K562 (cell line): ENCODE data around the gene WSCD2. TPM values are rescaled to one million over a fixed set of nuclear protein-coding genes. Genes with fewer than 3 reads are reported as not detected.
A peak's percentile ranks its signal among the peaks of the same experiment; 100 is the strongest.

Source experiments
- ATAC-seq: fragments of 200-7000 bp; cut with Tn5 transposase; 3 replicates; pipeline ENCODE4 v1.9.1; 2020; ENCODE audit warnings: moderate library complexity
- BruUV-seq: library from RNA; stranded (reverse); fragments of 400-500 nt; replicated peaks from 2 replicates; lab custom pipeline; 2021; lab: Mats Ljungman, UMichigan
- CTCF ChIA-PET: fragments of 300-600 bp; formaldehyde crosslinking; extraction: SDS; loops from one replicate; lab custom pipeline; 2021; ENCODE audit warnings: low intra/inter-chr PET ratio; lab: Yijun Ruan, JAX
- POLR2A ChIA-PET: fragments of 300-600, 350-650 bp; sonication (Branson Sonifier 250); formaldehyde crosslinking; extraction: SDS; loops from one replicate; lab custom pipeline; 2021; ENCODE audit warnings: antibody characterized with exemption, inconsistent platforms; lab: Yijun Ruan, JAX
- DNase-seq, 4 experiments: peaks; one replicate each; pipeline versions ENCODE4 v3.0.0 to v3.0.0-alpha.2; 2011 to 2018; ENCODE audit warnings: low spot score in 3 of 4, mixed read lengths in 3 of 4; ENCODE audit errors: extremely low read depth in 1 of 4
- FAIRE-seq: peaks from 2 replicates; lab custom pipeline; 2011; peaks lifted over from hg19 to GRCh38; lab: Jason Lieb, UNC
- H2AFZ ChIP-seq: 2 replicates; pipeline ENCODE4 v1.6.0; 2011; ENCODE audit warnings: low read depth, low read length, control low read depth, inconsistent platforms
- H3K27ac ChIP-seq: fragments of 200-600 bp; 3 replicates; pipeline ENCODE4 v1.8.0; 2011; ENCODE audit warnings: low read depth, mild to moderate bottlenecking, control low read depth, inconsistent platforms, low read length, moderate library complexity, mixed read lengths; ENCODE audit errors: extremely low read depth
- H3K27me3 ChIP-seq, 2 experiments: fragments of 300-600 bp in 1 of 2; 2 replicates in 1 of 2; 3 replicates in 1 of 2; pipeline versions ENCODE4 v1.6.0 to v1.8.0; 2011; ENCODE audit warnings: inconsistent platforms in 2 of 2, low read length in 2 of 2, mild to moderate bottlenecking in 1 of 2, mixed read lengths in 1 of 2, moderate library complexity in 1 of 2; ENCODE audit not compliant: control insufficient read depth in 2 of 2, insufficient read depth in 2 of 2
- H3K36me3 ChIP-seq: fragments of 300-600 bp; 3 replicates; pipeline ENCODE4 v1.8.0; 2011; ENCODE audit warnings: mild to moderate bottlenecking, low read length, inconsistent platforms; ENCODE audit not compliant: control insufficient read depth, insufficient read depth
- H3K4me1 ChIP-seq, 2 experiments: fragments of 200-600 bp in 1 of 2; replicated peaks in 1 of 2; 2 replicates in 1 of 2; 3 replicates in 1 of 2; pipeline versions ENCODE4 v1.5.1 to v1.8.0; 2011; ENCODE audit warnings: inconsistent platforms in 2 of 2, low read length in 2 of 2, mild to moderate bottlenecking in 1 of 2, mixed read lengths in 1 of 2, moderate library complexity in 1 of 2; ENCODE audit not compliant: control insufficient read depth in 2 of 2, insufficient read depth in 2 of 2
- H3K4me2 ChIP-seq: 2 replicates; pipeline ENCODE4 v1.6.1; 2011; ENCODE audit warnings: low read length, control low read depth, inconsistent platforms, mixed read lengths; ENCODE audit not compliant: insufficient read depth
- H3K4me3 ChIP-seq: fragments of 200-600 bp; sonication (generic), shearing (Covaris generic); 2 replicates; pipeline ENCODE4 v1.5.1; 2016; ENCODE audit warnings: control low read depth, inconsistent platforms
- H3K79me2 ChIP-seq: fragments of 200-600 bp; 3 replicates; pipeline ENCODE4 v1.8.0; 2011; ENCODE audit warnings: low read length, inconsistent platforms; ENCODE audit not compliant: control insufficient read depth, insufficient read depth
- H3K9ac ChIP-seq, 2 experiments: 2 replicates each; pipeline versions ENCODE4 v1.6.0 to v1.6.1; 2011; ENCODE audit warnings: low read depth in 2 of 2, low read length in 2 of 2, control low read depth in 1 of 2, inconsistent platforms in 1 of 2, mild to moderate bottlenecking in 1 of 2, mixed read lengths in 1 of 2; ENCODE audit not compliant: insufficient read depth in 1 of 2
- H3K9me1 ChIP-seq: one replicate; pipeline ENCODE4 v1.6.0; 2011; ENCODE audit warnings: inconsistent platforms, mild to moderate bottlenecking, low read length, moderate library complexity; ENCODE audit not compliant: control insufficient read depth, insufficient read depth
- H3K9me3 ChIP-seq: replicated peaks from 2 replicates; pipeline ENCODE4 v1.5.1; 2011; ENCODE audit warnings: low read depth, low read length, inconsistent platforms; ENCODE audit not compliant: control insufficient read depth, insufficient read depth
- H4K20me1 ChIP-seq: replicated peaks from 2 replicates; pipeline ENCODE4 v1.6.1; 2011; ENCODE audit warnings: low read length, inconsistent platforms, mixed read lengths; ENCODE audit not compliant: control insufficient read depth, insufficient read depth
- KLF13 ChIP-seq: fragments of 450-650 bp; IDR thresholded peaks from 2 replicates; pipeline ENCODE4 v1.6.1; 2016; ENCODE audit warnings: missing genetic modification characterization, low read depth, mild to moderate bottlenecking, missing compliant biosample characterization, moderate library complexity, borderline replicate concordance
- NFRKB ChIP-seq: fragments of 450-650 bp; IDR thresholded peaks from 2 replicates; pipeline ENCODE4 v1.6.1; 2016; ENCODE audit warnings: low read depth
- PML ChIP-seq: IDR thresholded peaks from 2 replicates; pipeline ENCODE4 v1.6.1; 2012; ENCODE audit warnings: low read length, inconsistent platforms
- RBM25 ChIP-seq: fragments of 200-400 bp; formaldehyde crosslinking; IDR thresholded peaks from 2 replicates; pipeline ENCODE4 v1.6.1; 2018; ENCODE audit warnings: low read length, low read depth, moderate library complexity; ENCODE audit not compliant: severe bottlenecking
- TGIF2 ChIP-seq: sonication (generic); formaldehyde crosslinking; IDR thresholded peaks from 2 replicates; pipeline ENCODE4 v1.8.1; 2022; ENCODE audit warnings: mild to moderate bottlenecking, missing genetic modification reagents, moderate library complexity
- ZNF41 ChIP-seq: fragments of 250-450 bp; sonication (Bioruptor Pico); conservative IDR thresholded peaks from 2 replicates; pipeline ENCODE4 v1.4.0; 2020; ENCODE audit warnings: mild to moderate bottlenecking
- WGBS: fragments of 100-300 bp; shearing (Covaris generic); methylation state at CpG from one replicate; pipeline ENCODE4 v1.1.6; 2016; ENCODE audit warnings: low coverage, mixed read lengths; ENCODE audit not compliant: insufficient coverage; ENCODE audit errors: missing lambda C conversion rate; 5-methylcytosine and 5-hydroxymethylcytosine counted together
- in situ Hi-C: fragments of 300-500 bp; cut with MboI; formaldehyde crosslinking; loops from 4 replicates; pipeline ENCODE4 v1.15.0; 2018; ENCODE audit warnings: inconsistent platforms, mixed read lengths
- intact Hi-C: fragments of 100-400 bp; cut with micrococcal nuclease; formaldehyde crosslinking; loops from 2 replicates; pipeline ENCODE4 v1.14.2; 2022
- polyA plus RNA-seq, 8 experiments: library from polyadenylated mRNA; depleted of rRNA in 4 of 8; stranded (reverse) in 5 of 8; unstranded in 3 of 8; fragments of >200 nt; fragmentation: Nextera tagmentation in 2 of 8; fragmentation: Illumina TruSeq in 1 of 8; extraction: Ambion mirVana in 2 of 8; extraction: Trizol in 1 of 8; gene quantifications; 2 replicates each; pipeline versions ENCODE4 v1.2.1 to v1.2.3, GENCODE V29; 2011 to 2014; ENCODE audit warnings: inconsistent platforms in 1 of 8, missing spikeins in 1 of 8
- total RNA-seq, 7 experiments: library from RNA; depleted of rRNA in 6 of 7; stranded (reverse); fragments of >200 nt in 6 of 7; fragmentation: Illumina TruSeq in 2 of 7; extraction: Trizol in 2 of 7; gene quantifications; 2 replicates each; pipeline versions ENCODE4 v1.2.1 to v1.2.3, GENCODE V29; 2011 to 2021; ENCODE audit warnings: low replicate concordance in 1 of 7
- TF ChIP-seq, protein P1 (sequence below), 2 experiments: fragments of 450-650 bp in 1 of 2; sonication (generic) in 1 of 2; formaldehyde crosslinking in 1 of 2; IDR thresholded peaks; 2 replicates each; pipeline versions ENCODE4 v1.7.1 to v1.9.0; 2016 to 2022; ENCODE audit warnings: inconsistent platforms in 1 of 2, mild to moderate bottlenecking in 1 of 2, missing genetic modification reagents in 1 of 2

WSCD2 gene
- total and polyA plus RNA-seq, 9 of the 15 experiments (the other 6 are each of a cell fraction or from before 2014, with no cell fraction given), result 0.72 to 14.1 (median 4.0) TPM

DNA sequence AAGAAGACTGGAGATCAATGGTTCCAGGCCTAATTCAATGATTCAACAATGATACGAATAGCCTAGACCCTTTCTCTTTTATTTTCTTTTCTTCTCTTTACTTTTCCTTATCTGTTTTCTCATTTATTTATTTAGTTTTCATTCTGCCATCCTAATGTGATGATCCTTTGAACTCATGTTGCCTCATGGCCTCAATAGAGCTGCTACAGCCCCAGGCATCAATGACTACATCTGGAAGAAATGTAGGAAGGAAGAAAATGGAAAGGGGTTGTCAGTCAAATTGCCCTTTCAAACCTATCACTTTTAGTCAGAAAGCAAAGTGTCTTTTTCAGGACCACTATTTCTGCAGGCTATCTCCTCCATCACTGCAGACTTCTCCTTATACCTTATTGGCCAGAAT lies 140.1 kb downstream of the WSCD2 start:
- Histone ChIP-seq H4K20me1 (no peaks in the 10 kb centered on the region), H3K27me3 (0 out of 5 replicates have a peak, but pooled peaks cover 0 to 4% of the 10 kb centered on the region in 2 experiments), H3K36me3 (no peaks in the 10 kb centered on the region), H3K4me2 (no peak overlapping the region), H3K79me2 (no peaks in the 10 kb centered on the region), H2AFZ (no peak overlapping the region), H3K9ac (no peak overlapping the region), H3K4me3 (no peak overlapping the region), H3K4me1 (peaks cover 0 to 9% of the 10 kb centered on the region in 2 experiments; a peak in 3 of 5 replicates), H3K27ac (no peak overlapping the region), H3K9me1 (no peaks in the 10 kb centered on the region), H3K9me3 (no peaks in the 10 kb centered on the region)
- WGBS, result 17% methylated on average over 1 of the region's 1 CpG
- no peak for TF ChIP-seq KLF13
- peak; percentile 74 for TF ChIP-seq RBM25
- no peak for TF ChIP-seq NFRKB
- TF ChIP-seq PML, result no peak
- no peak for TF ChIP-seq ZNF41 (CRISPR knock-in tag)
- TF ChIP-seq TGIF2 (CRISPR knock-in tag), result no peak
- TF ChIP-seq, protein P1, sequence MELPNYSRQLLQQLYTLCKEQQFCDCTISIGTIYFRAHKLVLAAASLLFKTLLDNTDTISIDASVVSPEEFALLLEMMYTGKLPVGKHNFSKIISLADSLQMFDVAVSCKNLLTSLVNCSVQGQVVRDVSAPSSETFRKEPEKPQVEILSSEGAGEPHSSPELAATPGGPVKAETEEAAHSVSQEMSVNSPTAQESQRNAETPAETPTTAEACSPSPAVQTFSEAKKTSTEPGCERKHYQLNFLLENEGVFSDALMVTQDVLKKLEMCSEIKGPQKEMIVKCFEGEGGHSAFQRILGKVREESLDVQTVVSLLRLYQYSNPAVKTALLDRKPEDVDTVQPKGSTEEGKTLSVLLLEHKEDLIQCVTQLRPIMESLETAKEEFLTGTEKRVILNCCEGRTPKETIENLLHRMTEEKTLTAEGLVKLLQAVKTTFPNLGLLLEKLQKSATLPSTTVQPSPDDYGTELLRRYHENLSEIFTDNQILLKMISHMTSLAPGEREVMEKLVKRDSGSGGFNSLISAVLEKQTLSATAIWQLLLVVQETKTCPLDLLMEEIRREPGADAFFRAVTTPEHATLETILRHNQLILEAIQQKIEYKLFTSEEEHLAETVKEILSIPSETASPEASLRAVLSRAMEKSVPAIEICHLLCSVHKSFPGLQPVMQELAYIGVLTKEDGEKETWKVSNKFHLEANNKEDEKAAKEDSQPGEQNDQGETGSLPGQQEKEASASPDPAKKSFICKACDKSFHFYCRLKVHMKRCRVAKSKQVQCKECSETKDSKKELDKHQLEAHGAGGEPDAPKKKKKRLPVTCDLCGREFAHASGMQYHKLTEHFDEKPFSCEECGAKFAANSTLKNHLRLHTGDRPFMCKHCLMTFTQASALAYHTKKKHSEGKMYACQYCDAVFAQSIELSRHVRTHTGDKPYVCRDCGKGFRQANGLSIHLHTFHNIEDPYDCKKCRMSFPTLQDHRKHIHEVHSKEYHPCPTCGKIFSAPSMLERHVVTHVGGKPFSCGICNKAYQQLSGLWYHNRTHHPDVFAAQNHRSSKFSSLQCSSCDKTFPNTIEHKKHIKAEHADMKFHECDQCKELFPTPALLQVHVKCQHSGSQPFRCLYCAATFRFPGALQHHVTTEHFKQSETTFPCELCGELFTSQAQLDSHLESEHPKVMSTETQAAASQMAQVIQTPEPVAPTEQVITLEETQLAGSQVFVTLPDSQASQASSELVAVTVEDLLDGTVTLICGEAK (IDR thresholded peaks at IDR 0.05), result no peak
- TF ChIP-seq, protein P1 (CRISPR knock-in tag; IDR thresholded peaks at IDR 0.05), result no peak
- ChIA-PET POLR2A (no interaction called here), CTCF (no interaction called here)
- BruUV-seq, result no TSS peak
- intact Hi-C loops, result no loop called here
- in situ Hi-C loops, result no loop called here
- no peak for FAIRE-seq
- no peak for ATAC-seq
- DNase-seq, result no peak
